Lower leg skin (tissue), 4 donors: ENCODE data around the gene RALGAPA2. TPM values are rescaled to one million over a fixed set of nuclear protein-coding genes. Genes with fewer than 3 reads are reported as not detected.
"Not testable (repeated sequence)": the region's sequence is repeated elsewhere in the genome, so short reads cannot be mapped to it uniquely, and the experiment has no call there.

Experiments
- DNase-seq, 2 donors: peaks; one replicate each; pipeline ENCODE4 v3.0.0-alpha.2; 2019; ENCODE audit warnings: low spot score in 2 of 2
- H3K4me3 ChIP-seq: fragments of 200-600 bp; sonication (generic); 2 replicates; pipeline ENCODE4 v1.5.1; 2017; ENCODE audit warnings: mild to moderate bottlenecking, low read depth; ENCODE audit not compliant: poor library complexity, severe bottlenecking
- POLR2A ChIP-seq, 2 donors: fragments of 450-650 bp; IDR thresholded peaks; one replicate each; pipeline ENCODE4 v1.6.1; 2016 to 2017; ENCODE audit warnings: antibody characterized with exemption in 2 of 2, mild to moderate bottlenecking in 1 of 2, moderate library complexity in 1 of 2
- WGBS, 2 donors: methylation state at CpG; one replicate each; pipeline ENCODE4 v1.1.5; 2018; 5-methylcytosine and 5-hydroxymethylcytosine counted together
- intact Hi-C: fragments of 100-400 bp; cut with DNase I; formaldehyde crosslinking; loops from one replicate; pipeline ENCODE4 v1.15.0; 2023; ENCODE audit warnings: low total_unique reads
- total RNA-seq, 4 donors: library from RNA; depleted of rRNA; stranded (reverse); fragments of >200 nt; gene quantifications; one replicate each; pipeline ENCODE4 v1.1.0, GENCODE V29; 2016
- TF ChIP-seq, protein P1 (sequence below), 3 donors: fragments of 450-650 bp; IDR thresholded peaks; one replicate each; pipeline ENCODE4 v1.5.1; 2016; ENCODE audit warnings: antibody characterized with exemption in 3 of 3, mild to moderate bottlenecking in 3 of 3, moderate library complexity in 2 of 3

The RALGAPA2 gene
- total RNA-seq, 4 donors from 2014 or later, result 56.1 to 78.8 (median 60.8) TPM

DNA sequence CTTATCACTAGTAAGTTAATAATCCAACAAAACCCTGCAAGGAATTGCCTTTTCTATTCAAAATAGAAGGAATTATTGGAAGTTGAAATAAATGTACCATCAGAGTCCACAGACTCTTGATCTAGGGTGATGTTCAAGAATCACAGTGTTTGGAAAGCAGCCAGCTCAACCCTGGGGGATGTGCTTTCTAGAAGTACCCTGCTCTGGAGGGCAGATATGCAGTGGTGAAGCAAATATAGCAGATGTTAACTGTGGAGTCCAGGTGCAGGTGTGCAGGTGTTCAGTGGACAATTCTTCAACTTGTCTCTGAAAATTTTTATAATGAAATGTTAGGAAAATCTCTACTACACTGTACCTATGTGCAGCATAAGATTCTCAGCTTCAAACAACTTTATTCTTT, 353.6 kb downstream of the RALGAPA2 start:
- H3K4me3 ChIP-seq, result no peak overlapping the region
- TF ChIP-seq, protein P1, sequence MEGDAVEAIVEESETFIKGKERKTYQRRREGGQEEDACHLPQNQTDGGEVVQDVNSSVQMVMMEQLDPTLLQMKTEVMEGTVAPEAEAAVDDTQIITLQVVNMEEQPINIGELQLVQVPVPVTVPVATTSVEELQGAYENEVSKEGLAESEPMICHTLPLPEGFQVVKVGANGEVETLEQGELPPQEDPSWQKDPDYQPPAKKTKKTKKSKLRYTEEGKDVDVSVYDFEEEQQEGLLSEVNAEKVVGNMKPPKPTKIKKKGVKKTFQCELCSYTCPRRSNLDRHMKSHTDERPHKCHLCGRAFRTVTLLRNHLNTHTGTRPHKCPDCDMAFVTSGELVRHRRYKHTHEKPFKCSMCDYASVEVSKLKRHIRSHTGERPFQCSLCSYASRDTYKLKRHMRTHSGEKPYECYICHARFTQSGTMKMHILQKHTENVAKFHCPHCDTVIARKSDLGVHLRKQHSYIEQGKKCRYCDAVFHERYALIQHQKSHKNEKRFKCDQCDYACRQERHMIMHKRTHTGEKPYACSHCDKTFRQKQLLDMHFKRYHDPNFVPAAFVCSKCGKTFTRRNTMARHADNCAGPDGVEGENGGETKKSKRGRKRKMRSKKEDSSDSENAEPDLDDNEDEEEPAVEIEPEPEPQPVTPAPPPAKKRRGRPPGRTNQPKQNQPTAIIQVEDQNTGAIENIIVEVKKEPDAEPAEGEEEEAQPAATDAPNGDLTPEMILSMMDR (IDR thresholded peaks at IDR 0.05), result no peak
- TF ChIP-seq POLR2A (IDR thresholded peaks at IDR 0.05), result no peak
- intact Hi-C loops, result no loop called here
- no peak for DNase-seq

DNA sequence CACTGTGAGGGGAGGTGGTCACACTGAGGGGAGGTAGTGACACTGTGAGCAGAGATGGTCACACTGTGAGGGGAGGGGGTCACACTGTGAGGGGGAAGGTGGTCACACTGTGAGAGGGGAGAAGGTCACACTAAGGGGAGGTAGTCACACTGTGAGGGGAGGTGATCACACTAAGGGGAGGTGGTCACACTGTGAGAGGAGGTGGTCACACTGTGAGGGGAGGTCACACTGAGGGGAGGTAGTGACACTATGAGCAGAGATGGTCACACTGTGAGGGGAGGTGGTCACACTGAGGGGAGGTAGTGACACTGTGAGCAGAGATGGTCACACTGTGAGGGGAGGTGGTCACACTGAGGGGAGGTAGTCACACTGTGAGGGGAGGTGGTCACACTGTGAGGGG, 356.9 kb downstream of the RALGAPA2 start:
- H3K4me3 ChIP-seq, intact Hi-C loops, DNase-seq: not testable (repeated sequence)

DNA sequence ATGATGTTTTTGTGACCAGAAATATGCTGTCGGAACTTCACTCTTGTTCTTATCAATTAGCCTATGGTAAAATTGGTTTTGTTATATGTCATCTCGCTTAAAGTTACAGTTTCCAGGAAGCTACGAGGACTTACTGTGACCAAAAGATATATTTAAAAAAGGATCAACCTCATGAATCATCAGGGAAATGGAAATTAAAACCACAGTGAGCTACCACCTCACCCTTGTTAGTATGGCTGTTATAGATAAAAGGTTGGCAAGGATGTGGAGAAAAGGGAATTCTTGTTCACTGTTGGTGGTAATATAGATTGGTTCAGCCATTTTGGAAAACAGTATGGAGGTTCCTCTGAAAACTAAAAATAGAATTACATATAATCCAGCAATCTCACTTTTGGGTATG, 358.9 kb downstream of the RALGAPA2 start:
- no peak overlapping the region for H3K4me3 ChIP-seq
- 74 to 76% methylated on average over 3 of the region's 3 CpGs for WGBS, 2 donors
- intact Hi-C loops, result no loop called here
- DNase-seq, result no peak
- TF ChIP-seq, protein P1 (IDR thresholded peaks at IDR 0.05), result no peak
- no peak for TF ChIP-seq POLR2A (IDR thresholded peaks at IDR 0.05)

DNA sequence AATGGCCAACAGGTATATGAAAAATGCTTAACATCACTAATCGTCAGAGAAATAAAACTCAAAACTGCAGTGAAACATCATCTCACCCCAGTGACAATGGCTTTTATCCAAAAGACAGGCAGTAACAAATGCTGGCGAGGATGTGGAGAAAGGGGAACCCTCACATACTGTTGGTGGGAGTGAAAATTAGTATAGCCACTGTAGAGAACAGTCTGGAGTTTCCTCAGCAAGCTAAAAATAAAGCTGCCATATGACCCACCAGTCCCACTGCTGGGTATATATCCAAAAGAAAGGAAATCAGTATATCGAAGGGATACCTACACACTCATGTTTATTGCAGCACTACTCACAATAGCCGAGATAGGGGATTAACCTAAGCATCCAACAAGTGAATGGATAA, 368.0 kb downstream of the RALGAPA2 start:
- TF ChIP-seq POLR2A (IDR thresholded peaks at IDR 0.05), result no peak
- TF ChIP-seq, protein P1 (IDR thresholded peaks at IDR 0.05), result no peak
- no peak for DNase-seq
- intact Hi-C loops, result no loop called here
- 75 to 85% methylated on average over 4 of the region's 4 CpGs for WGBS, 2 donors
- H3K4me3 ChIP-seq, result no peak overlapping the region

DNA sequence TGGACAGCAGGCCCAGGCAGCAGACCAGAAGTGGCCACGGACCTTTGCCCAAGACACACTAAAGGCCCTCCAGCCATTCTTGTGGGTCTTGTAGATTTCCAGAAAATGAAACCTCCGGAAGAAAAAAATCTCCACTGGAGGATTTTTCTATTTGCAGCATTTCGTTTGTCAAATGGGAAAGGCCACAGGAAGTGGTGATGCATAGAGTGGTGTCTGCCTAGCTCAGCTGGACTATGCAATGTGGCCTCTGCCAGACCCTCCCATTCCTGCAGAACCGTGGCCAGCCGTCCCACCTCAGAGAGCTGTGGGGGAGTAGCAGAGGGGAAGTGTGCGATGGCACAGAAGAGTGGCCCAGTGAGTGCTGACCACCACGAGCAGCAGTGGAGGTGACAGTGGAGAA, 368.5 kb downstream of the RALGAPA2 start:
- no peak overlapping the region for H3K4me3 ChIP-seq
- 85 to 86% methylated on average over 7 of the region's 7 CpGs for WGBS, 2 donors
- intact Hi-C loops, result no loop called here
- TF ChIP-seq, protein P1 (IDR thresholded peaks at IDR 0.05), result no peak
- TF ChIP-seq POLR2A (IDR thresholded peaks at IDR 0.05), result no peak
- no peak for DNase-seq
